ENCODE data around the gene SLC22A3.

The SLC22A3 gene

DNA sequence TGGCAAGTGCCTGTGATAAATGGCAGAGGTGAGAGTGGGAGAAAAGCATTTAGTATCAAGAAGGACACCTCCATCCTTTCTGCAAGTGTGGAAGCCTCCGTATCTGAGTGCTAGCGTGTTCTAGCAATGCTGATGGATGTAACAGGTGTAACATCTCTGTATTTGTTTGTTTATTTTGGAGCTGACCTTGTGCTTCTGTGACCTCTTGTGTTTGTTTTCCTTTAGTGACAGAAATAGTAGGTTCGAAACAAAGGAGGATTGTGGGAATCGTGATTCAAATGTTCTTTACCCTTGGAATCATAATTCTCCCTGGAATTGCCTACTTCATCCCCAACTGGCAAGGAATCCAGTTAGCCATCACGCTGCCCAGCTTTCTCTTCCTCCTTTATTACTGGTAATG, 60.4 kb downstream of the SLC22A3 start:
- DNase-seq (ENCODE audit: insufficient read length, low spot score) (no peak), FAIRE-seq (no peak)

- FAIRE-seq (no peak), DNase-seq (ENCODE audit: insufficient read length, low spot score) (no peak)
Observed at GRCh38 chr6:160412993-160413392, 64.8 kb downstream of the SLC22A3 start.

DNA sequence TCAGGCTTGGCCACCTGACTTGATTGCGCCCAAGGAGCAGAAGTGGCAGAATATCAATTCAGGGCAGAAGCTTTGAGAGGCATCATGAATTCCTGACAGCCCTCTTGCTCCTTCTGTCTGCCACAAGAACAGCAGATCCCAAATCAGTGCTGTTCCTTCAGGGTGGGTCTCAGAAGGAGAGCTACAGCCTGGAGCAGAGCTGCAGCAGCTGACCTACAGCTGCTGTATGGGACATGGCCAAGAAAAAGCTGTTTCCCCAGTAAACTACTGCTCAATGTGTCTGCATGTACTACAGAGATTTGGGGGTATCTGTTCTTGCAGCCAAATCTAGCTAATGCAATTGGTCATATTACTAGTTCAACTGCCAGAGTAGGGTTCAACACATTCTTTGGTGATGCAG, 69.0 kb downstream of the SLC22A3 start:
- DNase-seq (ENCODE audit: insufficient read length, low spot score), result no peak

GRCh38 chr6:160417550-160417949, 69.4 kb downstream of the SLC22A3 start:
- FAIRE-seq, result no peak
- DNase-seq (ENCODE audit: insufficient read length, low spot score), result no peak

More for the DNA sequence above, 69.0 kb downstream of the SLC22A3 start:
- FAIRE-seq, result no peak

- DNase-seq (ENCODE audit: insufficient read length, low spot score), result no peak
Observed at GRCh38 chr6:160418370-160418769, 70.2 kb downstream of the SLC22A3 start.

DNA sequence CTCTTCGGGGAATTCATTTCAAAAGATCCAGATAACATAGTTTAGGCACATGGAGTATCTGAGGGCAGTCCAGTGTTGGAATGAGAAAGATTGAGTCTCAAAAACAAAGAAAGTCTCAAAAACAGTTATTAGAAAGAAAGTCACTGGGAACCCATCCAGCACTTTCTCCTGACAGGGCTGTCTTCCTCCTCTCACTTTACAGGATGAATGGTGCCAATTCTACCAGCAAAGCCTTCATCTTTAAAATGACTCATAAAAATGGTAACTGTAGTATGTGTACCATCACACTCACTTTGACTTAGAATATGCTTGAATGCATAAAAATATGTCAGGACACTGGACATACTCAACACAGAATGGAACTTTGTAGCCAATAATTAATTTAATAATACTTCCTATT, 71.3 kb downstream of the SLC22A3 start:
- FAIRE-seq (no peak), DNase-seq (ENCODE audit: insufficient read length, low spot score) (no peak)

More at GRCh38 chr6:160418370-160418769, 70.2 kb downstream of the SLC22A3 start:
- FAIRE-seq, result no peak

DNA sequence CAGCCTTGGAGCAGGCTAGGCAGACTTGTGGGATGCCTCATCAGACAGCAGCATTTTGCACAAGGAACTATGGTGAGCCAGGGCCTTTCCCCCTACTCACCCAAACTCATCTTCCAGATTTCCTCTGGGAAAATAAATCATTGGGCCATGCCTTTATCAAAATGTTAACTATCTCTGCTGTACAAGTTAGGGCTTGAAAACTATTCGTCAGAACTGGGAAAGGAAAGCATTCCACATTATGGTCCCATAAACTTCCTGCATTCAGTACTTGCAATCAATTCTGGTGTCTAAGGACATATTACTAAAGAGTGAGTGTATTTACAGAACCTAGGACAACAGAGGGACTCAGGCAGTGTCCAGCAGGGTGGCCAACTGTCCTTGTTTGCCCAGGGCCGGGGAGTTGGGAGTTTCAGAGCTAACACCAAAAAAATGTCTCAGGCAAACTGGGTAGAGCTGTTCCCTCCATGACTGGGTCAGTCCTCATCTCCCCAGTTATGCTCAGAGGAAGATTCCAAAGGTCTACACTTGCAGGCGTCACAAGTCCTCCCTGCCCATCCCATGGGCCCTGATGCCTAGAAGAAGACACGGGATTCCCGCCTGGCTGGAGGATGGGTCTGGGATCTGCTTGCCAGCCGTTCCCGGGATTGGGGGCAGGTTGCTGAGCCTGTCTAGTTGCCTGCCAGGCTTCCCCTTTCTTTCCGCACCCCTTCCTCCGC, 72.2 kb downstream of the SLC22A3 start:
- no peak for FAIRE-seq
- no peak for DNase-seq (ENCODE audit: insufficient read length, low spot score)

- no peak for FAIRE-seq
- DNase-seq (ENCODE audit: insufficient read length, low spot score), result no peak
Observed at GRCh38 chr6:160420969-160421556, 72.9 kb downstream of the SLC22A3 start.

GRCh38 chr6:160421854-160422253, 73.7 kb downstream of the SLC22A3 start:
- DNase-seq (ENCODE audit: insufficient read length, low spot score) (no peak), FAIRE-seq (no peak)

- DNase-seq (ENCODE audit: insufficient read length, low spot score) (no peak), FAIRE-seq (no peak)
Observed at GRCh38 chr6:160424256-160424655, 76.1 kb downstream of the SLC22A3 start.

DNA sequence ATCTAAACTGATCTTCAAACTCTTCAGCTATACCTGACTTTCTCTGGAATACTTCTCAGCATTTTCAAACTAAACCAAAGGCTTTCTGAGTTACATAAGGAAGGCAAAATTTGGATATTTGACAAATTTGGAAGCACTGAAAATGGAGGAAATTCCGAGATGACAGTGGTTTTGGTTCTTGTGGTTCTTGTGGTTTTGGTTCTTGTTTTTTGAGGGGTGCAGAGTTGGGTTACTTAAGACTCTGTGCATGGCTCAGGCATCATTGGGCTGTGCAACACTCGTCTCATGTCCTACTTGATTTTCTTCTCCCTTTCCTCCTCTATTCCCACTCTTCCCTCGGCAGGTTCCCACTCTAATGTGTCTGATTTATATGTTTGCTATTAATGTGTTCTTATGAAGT, 78.0 kb downstream of the SLC22A3 start:
- DNase-seq (ENCODE audit: insufficient read length, low spot score), result no peak
- no peak for FAIRE-seq

DNA sequence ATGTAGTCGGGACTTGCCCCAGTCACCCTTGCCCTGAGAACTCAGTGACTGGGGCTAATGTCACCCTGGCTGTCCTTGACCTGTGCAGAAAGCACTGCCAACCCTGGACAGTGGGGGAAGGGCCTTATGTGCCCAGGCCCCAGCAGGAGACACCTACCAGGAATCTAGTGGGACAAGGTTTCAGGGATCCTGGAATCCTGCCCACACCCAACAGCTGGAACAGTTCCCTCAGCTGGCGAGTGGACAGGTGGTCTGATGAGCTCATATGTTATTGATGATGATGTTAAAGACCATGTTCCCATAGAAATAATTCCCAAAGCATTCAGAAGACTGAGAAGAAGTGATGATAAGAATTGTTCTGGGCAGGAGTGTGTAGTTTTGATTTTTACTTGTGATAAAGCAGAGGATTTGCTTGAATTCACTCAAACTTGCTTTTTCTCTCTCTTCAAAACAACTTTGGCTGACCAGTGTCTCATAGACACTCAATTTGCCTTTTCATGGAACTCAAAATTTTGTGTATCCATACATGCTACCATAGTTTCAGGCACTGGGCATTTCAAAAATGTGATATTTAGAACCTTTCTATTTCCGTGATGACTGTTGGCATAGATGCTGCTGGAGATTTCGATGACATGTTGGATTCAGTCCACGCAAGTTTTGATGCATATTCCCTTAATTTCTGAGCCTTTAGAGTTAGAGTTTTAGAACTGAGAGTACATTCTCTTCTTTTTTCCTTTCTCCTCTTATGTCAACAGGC, 79.3 kb downstream of the SLC22A3 start:
- no peak for FAIRE-seq

GRCh38 chr6:160428069-160428430, 79.9 kb downstream of the SLC22A3 start:
- FAIRE-seq (no peak), DNase-seq (ENCODE audit: insufficient read length, low spot score) (no peak)

More for the DNA sequence above, 79.3 kb downstream of the SLC22A3 start:
- DNase-seq (ENCODE audit: insufficient read length, low spot score), result no peak

DNA sequence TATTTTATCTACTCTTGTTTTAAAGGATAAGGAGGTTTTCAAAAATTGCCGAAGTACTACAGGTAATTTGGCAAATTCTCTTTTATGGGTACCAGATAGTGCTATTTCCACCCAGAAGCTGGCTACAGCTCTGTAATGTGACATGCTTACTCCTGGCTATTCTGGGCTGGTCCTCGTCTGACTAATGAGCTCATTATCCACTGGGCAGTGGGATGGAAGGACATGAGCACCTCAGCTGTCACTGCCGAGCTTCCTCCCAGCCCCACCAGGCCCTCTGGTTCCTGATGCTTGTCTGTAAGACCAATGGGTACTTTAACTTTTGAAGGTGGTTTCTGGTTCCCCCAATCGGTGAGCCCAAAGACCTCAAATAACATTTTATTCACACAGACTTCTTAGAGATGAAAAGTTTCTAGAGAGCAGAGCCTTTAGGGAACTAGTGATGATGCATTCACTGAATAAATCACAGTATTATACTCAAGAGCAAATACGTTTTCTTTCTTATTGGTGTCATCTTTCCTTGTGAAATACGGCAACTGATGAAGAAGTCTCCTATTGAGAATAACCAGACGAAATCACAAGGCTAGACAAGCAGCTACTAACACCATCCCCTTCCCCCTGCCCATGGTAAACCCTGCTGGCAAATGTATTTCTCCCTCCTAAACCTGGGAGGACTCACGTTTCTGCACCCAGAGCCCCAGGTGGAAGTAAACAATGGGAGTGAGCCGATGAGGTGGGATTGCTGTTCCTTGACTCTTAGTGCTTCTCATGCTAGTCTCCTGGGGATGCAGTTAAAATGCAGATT, 80.8 kb downstream of the SLC22A3 start:
- no peak for FAIRE-seq
- DNase-seq (ENCODE audit: insufficient read length, low spot score), result no peak

DNA sequence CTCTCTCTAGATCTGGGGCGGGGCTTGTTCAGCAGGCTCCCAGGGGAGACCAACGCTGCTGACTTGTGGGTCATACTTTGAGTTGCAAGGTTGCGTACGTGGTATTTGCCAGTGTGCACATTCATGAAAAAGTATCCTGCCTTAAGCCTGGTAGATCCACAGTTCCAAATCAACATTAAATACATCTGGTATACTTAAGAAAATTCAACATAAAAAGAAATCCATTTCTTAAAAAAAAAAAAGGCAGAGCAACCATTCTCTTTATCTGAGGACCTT, 81.4 kb downstream of the SLC22A3 start:
- DNase-seq (ENCODE audit: insufficient read length, low spot score) (no peak), FAIRE-seq (no peak)

DNA sequence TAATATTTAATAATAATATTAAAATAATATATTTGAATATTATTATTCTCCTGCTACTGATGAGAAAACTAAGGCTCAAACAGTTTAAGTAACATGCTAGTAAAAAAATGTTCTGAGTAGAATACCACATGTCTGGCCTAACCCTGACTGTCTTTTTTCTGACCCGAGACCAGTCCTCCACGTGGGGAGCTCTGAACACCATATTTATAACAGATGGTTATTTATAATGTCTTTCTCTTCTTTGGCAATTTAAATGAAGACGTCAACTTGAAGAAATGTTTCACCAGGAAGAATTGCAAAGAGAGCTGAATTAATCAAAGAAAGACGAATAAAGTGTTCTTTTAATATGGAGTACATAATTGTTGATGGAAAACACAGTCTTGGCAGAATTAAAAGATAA, 82.0 kb downstream of the SLC22A3 start:
- DNase-seq (ENCODE audit: insufficient read length, low spot score) (no peak), FAIRE-seq (no peak)

DNA sequence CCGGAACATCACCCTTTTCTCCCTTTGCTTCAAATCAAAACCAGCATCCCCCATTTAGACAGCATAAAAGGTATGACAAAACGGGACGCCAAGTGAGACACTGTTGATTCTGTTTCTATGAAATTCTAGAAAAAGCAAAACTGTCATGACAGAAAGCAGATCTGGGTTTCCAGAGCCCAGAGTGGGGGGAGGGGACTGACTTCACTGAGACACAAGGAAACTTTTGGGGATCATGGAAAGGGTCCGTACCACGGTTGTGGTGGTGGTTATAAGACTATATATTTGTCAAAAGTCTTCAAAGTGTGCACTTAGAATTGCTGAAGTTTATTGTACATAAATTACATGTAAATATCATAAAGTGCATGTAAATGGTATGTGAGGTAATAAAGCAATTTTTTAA, 82.6 kb downstream of the SLC22A3 start:
- DNase-seq (ENCODE audit: insufficient read length, low spot score), result no peak
- FAIRE-seq, result no peak

- no peak for FAIRE-seq
Observed at GRCh38 chr6:160431226-160431625, 83.0 kb downstream of the SLC22A3 start.

DNA sequence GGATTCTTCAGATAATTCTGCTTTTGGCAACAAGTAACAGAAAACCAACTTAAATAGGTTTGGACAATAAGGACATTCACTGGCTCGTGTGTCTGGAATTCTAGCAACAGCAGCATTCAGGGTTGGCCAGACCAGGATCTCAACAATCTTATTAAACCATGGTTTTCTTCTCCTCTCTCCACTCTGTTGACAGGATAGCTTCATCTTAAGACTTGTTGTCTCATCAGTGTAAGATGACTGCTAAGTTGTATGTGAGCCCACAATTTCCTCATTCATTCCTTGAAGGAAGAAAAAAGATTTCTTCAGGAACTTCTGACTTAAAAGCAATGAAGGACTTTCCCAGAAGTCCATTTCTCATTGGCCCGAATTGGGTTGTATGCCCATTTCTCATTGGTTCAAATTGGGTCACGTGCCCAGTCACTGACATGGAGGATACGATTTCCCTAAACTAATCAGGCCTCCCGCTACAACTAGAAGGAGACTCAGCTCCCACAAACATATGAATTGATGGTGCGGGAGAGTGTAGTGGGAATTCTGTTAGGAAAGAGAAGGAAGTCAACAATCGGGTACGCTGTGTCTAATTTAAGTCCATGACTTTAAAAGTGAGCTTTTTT, 83.7 kb downstream of the SLC22A3 start:
- FAIRE-seq (no peak), DNase-seq (ENCODE audit: insufficient read length, low spot score) (no peak)

More at GRCh38 chr6:160431226-160431625, 83.0 kb downstream of the SLC22A3 start:
- no peak for DNase-seq (ENCODE audit: insufficient read length, low spot score)

DNA sequence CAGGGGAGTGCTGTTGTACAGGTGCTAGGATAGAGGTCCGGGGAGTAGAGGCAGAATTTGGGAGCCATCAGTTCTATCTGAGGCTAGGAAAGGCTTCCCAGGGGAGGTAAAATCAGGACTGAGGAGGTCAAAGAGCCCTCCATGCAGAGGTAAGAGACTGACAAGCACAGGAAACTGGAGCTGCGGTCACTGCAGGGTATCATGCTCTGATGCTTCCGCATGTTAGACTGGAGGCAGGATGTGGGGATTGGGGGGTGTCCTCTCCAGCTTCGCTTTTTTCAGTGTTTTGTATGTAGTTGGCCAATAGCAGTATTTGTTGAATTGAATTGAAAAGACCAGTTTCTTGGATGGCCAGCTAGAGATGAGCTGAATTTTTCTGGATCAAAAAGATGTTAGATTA, 87.8 kb downstream of the SLC22A3 start:
- no peak for FAIRE-seq
- DNase-seq (ENCODE audit: insufficient read length, low spot score), result no peak

DNA sequence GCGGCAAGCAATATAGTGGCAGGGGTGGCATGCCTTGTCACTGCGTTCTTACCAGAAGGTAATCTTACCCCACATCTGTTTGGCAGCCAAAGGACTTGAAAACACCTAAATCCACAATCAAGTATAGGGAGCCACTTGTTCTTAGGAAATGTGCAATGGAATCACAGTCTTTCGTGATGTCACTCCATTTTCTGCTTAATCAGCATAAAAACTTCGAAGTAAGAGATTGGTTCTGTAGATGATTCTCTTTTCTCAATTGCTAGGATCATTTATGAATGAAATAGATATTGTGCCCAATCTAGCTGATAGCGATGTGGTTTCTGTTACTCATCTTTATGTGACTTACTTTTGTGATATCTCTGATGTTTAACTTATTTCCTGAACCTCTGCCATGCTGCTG, 89.0 kb downstream of the SLC22A3 start:
- FAIRE-seq, result no peak
- no peak for DNase-seq (ENCODE audit: insufficient read length, low spot score)
